ENCODE results near the gene GALNT13. TPM values are rescaled to one million over a fixed set of nuclear protein-coding genes. Genes with fewer than 3 reads are reported as not detected.
"Not testable (repeated sequence)": the region's sequence is repeated elsewhere in the genome, so short reads cannot be mapped to it uniquely, and the experiment has no call there.

GALNT13 gene
- total RNA-seq, 1 donor from 2014 or later = under 0.01 TPM

GRCh38 chr2:154470376-154470775 lies 598.7 kb downstream of the GALNT13 start:
- no peaks in the 10 kb centered on the region for H3K27me3 ChIP-seq (ENCODE audit: control insufficient read depth in 3 of 3, insufficient read depth in 3 of 3, low read length in 3 of 3)
- no peak overlapping the region for H3K4me3 ChIP-seq (ENCODE audit: low read length in 3 of 3)
- H3K9me3 ChIP-seq (ENCODE audit: control insufficient read depth in 3 of 3, low read length in 3 of 3) = no peaks in the 10 kb centered on the region
- no peaks in the 10 kb centered on the region for H3K4me1 ChIP-seq (ENCODE audit: control insufficient read depth in 3 of 3, insufficient read depth in 3 of 3, low read length in 3 of 3)
- H3K9ac ChIP-seq (ENCODE audit: low read depth in 1 of 3, low read length in 3 of 3) = no peak overlapping the region
- no peaks in the 10 kb centered on the region for H3K36me3 ChIP-seq (ENCODE audit: control insufficient read depth in 3 of 3, insufficient read depth in 3 of 3, low read length in 3 of 3)
- no peak overlapping the region for H3K27ac ChIP-seq (ENCODE audit: low read depth, low read length)

- not testable (repeated sequence) for H3K4me3 ChIP-seq (ENCODE audit: low read length in 3 of 3); H3K9me3 ChIP-seq (ENCODE audit: control insufficient read depth in 3 of 3, low read length in 3 of 3); H3K9ac ChIP-seq (ENCODE audit: low read depth in 1 of 3, low read length in 3 of 3); H3K27me3 ChIP-seq (ENCODE audit: control insufficient read depth in 3 of 3, insufficient read depth in 3 of 3, low read length in 3 of 3); H3K27ac ChIP-seq (ENCODE audit: low read depth, low read length); H3K4me1 ChIP-seq (ENCODE audit: control insufficient read depth in 3 of 3, insufficient read depth in 3 of 3, low read length in 3 of 3); H3K36me3 ChIP-seq (ENCODE audit: control insufficient read depth in 3 of 3, insufficient read depth in 3 of 3, low read length in 3 of 3)
These were observed 599.8 kb downstream of the GALNT13 start for GRCh38 chr2:154471492-154471891.

- Histone ChIP-seq H3K27ac (ENCODE audit: low read depth, low read length) (no peak overlapping the region), H3K4me1 (ENCODE audit: control insufficient read depth in 3 of 3, insufficient read depth in 3 of 3, low read length in 3 of 3) (no peaks in the 10 kb centered on the region), H3K36me3 (ENCODE audit: control insufficient read depth in 3 of 3, insufficient read depth in 3 of 3, low read length in 3 of 3) (no peaks in the 10 kb centered on the region), H3K27me3 (ENCODE audit: control insufficient read depth in 3 of 3, insufficient read depth in 3 of 3, low read length in 3 of 3) (no peaks in the 10 kb centered on the region), H3K9me3 (ENCODE audit: control insufficient read depth in 3 of 3, low read length in 3 of 3) (no peaks in the 10 kb centered on the region), H3K4me3 (ENCODE audit: low read length in 3 of 3) (no peak overlapping the region), H3K9ac (ENCODE audit: low read depth in 1 of 3, low read length in 3 of 3) (no peak overlapping the region)
These were observed 605.6 kb downstream of the GALNT13 start for GRCh38 chr2:154477319-154477718.

- no peaks in the 10 kb centered on the region for H3K9me3 ChIP-seq (ENCODE audit: control insufficient read depth in 3 of 3, low read length in 3 of 3)
- no peak overlapping the region for H3K4me3 ChIP-seq (ENCODE audit: low read length in 3 of 3)
- no peaks in the 10 kb centered on the region for H3K4me1 ChIP-seq (ENCODE audit: control insufficient read depth in 3 of 3, insufficient read depth in 3 of 3, low read length in 3 of 3)
- no peak overlapping the region for H3K9ac ChIP-seq (ENCODE audit: low read depth in 1 of 3, low read length in 3 of 3)
- no peaks in the 10 kb centered on the region for H3K27me3 ChIP-seq (ENCODE audit: control insufficient read depth in 3 of 3, insufficient read depth in 3 of 3, low read length in 3 of 3)
- H3K36me3 ChIP-seq (ENCODE audit: control insufficient read depth in 3 of 3, insufficient read depth in 3 of 3, low read length in 3 of 3) = no peaks in the 10 kb centered on the region
- H3K27ac ChIP-seq (ENCODE audit: low read depth, low read length) = no peak overlapping the region
These were observed 608.8 kb downstream of the GALNT13 start for GRCh38 chr2:154480521-154480920.

- H3K9ac ChIP-seq (ENCODE audit: low read depth in 1 of 3, low read length in 3 of 3) = no peak overlapping the region
- no peak overlapping the region for H3K27ac ChIP-seq (ENCODE audit: low read depth, low read length)
- H3K9me3 ChIP-seq (ENCODE audit: control insufficient read depth in 3 of 3, low read length in 3 of 3) = no peaks in the 10 kb centered on the region
- H3K36me3 ChIP-seq (ENCODE audit: control insufficient read depth in 3 of 3, insufficient read depth in 3 of 3, low read length in 3 of 3) = no peaks in the 10 kb centered on the region
- no peaks in the 10 kb centered on the region for H3K27me3 ChIP-seq (ENCODE audit: control insufficient read depth in 3 of 3, insufficient read depth in 3 of 3, low read length in 3 of 3)
- no peaks in the 10 kb centered on the region for H3K4me1 ChIP-seq (ENCODE audit: control insufficient read depth in 3 of 3, insufficient read depth in 3 of 3, low read length in 3 of 3)
- H3K4me3 ChIP-seq (ENCODE audit: low read length in 3 of 3) = no peak overlapping the region
These were observed 609.6 kb downstream of the GALNT13 start for GRCh38 chr2:154481336-154481735.

GRCh38 chr2:154484338-154485099 lies 612.8 kb downstream of the GALNT13 start:
- Histone ChIP-seq H3K9ac (ENCODE audit: low read depth in 1 of 3, low read length in 3 of 3) (no peak overlapping the region), H3K4me1 (ENCODE audit: control insufficient read depth in 3 of 3, insufficient read depth in 3 of 3, low read length in 3 of 3) (no peaks in the 10 kb centered on the region), H3K9me3 (ENCODE audit: control insufficient read depth in 3 of 3, low read length in 3 of 3) (no peaks in the 10 kb centered on the region), H3K4me3 (ENCODE audit: low read length in 3 of 3) (no peak overlapping the region), H3K27me3 (ENCODE audit: control insufficient read depth in 3 of 3, insufficient read depth in 3 of 3, low read length in 3 of 3) (no peaks in the 10 kb centered on the region), H3K27ac (ENCODE audit: low read depth, low read length) (no peak overlapping the region), H3K36me3 (ENCODE audit: control insufficient read depth in 3 of 3, insufficient read depth in 3 of 3, low read length in 3 of 3) (no peaks in the 10 kb centered on the region)

- no peaks in the 10 kb centered on the region for H3K4me1 ChIP-seq (ENCODE audit: control insufficient read depth in 3 of 3, insufficient read depth in 3 of 3, low read length in 3 of 3)
- H3K27ac ChIP-seq (ENCODE audit: low read depth, low read length) = no peak overlapping the region
- H3K4me3 ChIP-seq (ENCODE audit: low read length in 3 of 3) = no peak overlapping the region
- H3K36me3 ChIP-seq (ENCODE audit: control insufficient read depth in 3 of 3, insufficient read depth in 3 of 3, low read length in 3 of 3) = no peaks in the 10 kb centered on the region
- H3K9ac ChIP-seq (ENCODE audit: low read depth in 1 of 3, low read length in 3 of 3) = no peak overlapping the region
- no peaks in the 10 kb centered on the region for H3K9me3 ChIP-seq (ENCODE audit: control insufficient read depth in 3 of 3, low read length in 3 of 3)
- H3K27me3 ChIP-seq (ENCODE audit: control insufficient read depth in 3 of 3, insufficient read depth in 3 of 3, low read length in 3 of 3) = no peaks in the 10 kb centered on the region
These were observed 617.1 kb downstream of the GALNT13 start for GRCh38 chr2:154488801-154489200.

- Histone ChIP-seq H3K9me3 (ENCODE audit: control insufficient read depth in 3 of 3, low read length in 3 of 3) (no peaks in the 10 kb centered on the region), H3K36me3 (ENCODE audit: control insufficient read depth in 3 of 3, insufficient read depth in 3 of 3, low read length in 3 of 3) (no peaks in the 10 kb centered on the region), H3K27me3 (ENCODE audit: control insufficient read depth in 3 of 3, insufficient read depth in 3 of 3, low read length in 3 of 3) (no peaks in the 10 kb centered on the region), H3K9ac (ENCODE audit: low read depth in 1 of 3, low read length in 3 of 3) (no peak overlapping the region), H3K4me3 (ENCODE audit: low read length in 3 of 3) (no peak overlapping the region), H3K27ac (ENCODE audit: low read depth, low read length) (no peak overlapping the region), H3K4me1 (ENCODE audit: control insufficient read depth in 3 of 3, insufficient read depth in 3 of 3, low read length in 3 of 3) (no peaks in the 10 kb centered on the region)
These were observed 617.6 kb downstream of the GALNT13 start for GRCh38 chr2:154489266-154489858.

GRCh38 chr2:154490530-154490929 lies 618.8 kb downstream of the GALNT13 start:
- Histone ChIP-seq H3K27ac (ENCODE audit: low read depth, low read length) (no peak overlapping the region), H3K4me3 (ENCODE audit: low read length in 3 of 3) (no peak overlapping the region), H3K9ac (ENCODE audit: low read depth in 1 of 3, low read length in 3 of 3) (no peak overlapping the region), H3K4me1 (ENCODE audit: control insufficient read depth in 3 of 3, insufficient read depth in 3 of 3, low read length in 3 of 3) (no peaks in the 10 kb centered on the region), H3K27me3 (ENCODE audit: control insufficient read depth in 3 of 3, insufficient read depth in 3 of 3, low read length in 3 of 3) (no peaks in the 10 kb centered on the region), H3K9me3 (ENCODE audit: control insufficient read depth in 3 of 3, low read length in 3 of 3) (no peaks in the 10 kb centered on the region), H3K36me3 (ENCODE audit: control insufficient read depth in 3 of 3, insufficient read depth in 3 of 3, low read length in 3 of 3) (no peaks in the 10 kb centered on the region)

- Histone ChIP-seq H3K27ac (ENCODE audit: low read depth, low read length) (no peak overlapping the region), H3K9me3 (ENCODE audit: control insufficient read depth in 3 of 3, low read length in 3 of 3) (no peaks in the 10 kb centered on the region), H3K27me3 (ENCODE audit: control insufficient read depth in 3 of 3, insufficient read depth in 3 of 3, low read length in 3 of 3) (no peaks in the 10 kb centered on the region), H3K4me3 (ENCODE audit: low read length in 3 of 3) (no peak overlapping the region), H3K9ac (ENCODE audit: low read depth in 1 of 3, low read length in 3 of 3) (no peak overlapping the region), H3K36me3 (ENCODE audit: control insufficient read depth in 3 of 3, insufficient read depth in 3 of 3, low read length in 3 of 3) (no peaks in the 10 kb centered on the region), H3K4me1 (ENCODE audit: control insufficient read depth in 3 of 3, insufficient read depth in 3 of 3, low read length in 3 of 3) (no peaks in the 10 kb centered on the region)
These were observed 623.7 kb downstream of the GALNT13 start for GRCh38 chr2:154495455-154495868.
